GM12801 (cell line): ENCODE measurements around the gene PDZD4.

Experiments
- TF ChIP-seq, protein P1 (sequence below): IDR thresholded peaks from one replicate; pipeline ENCODE4 v1.5.1; 2011; ENCODE audit warnings: control low read depth; ENCODE audit not compliant: insufficient read length; ENCODE audit errors: extremely low read depth

PDZD4 gene

DNA sequence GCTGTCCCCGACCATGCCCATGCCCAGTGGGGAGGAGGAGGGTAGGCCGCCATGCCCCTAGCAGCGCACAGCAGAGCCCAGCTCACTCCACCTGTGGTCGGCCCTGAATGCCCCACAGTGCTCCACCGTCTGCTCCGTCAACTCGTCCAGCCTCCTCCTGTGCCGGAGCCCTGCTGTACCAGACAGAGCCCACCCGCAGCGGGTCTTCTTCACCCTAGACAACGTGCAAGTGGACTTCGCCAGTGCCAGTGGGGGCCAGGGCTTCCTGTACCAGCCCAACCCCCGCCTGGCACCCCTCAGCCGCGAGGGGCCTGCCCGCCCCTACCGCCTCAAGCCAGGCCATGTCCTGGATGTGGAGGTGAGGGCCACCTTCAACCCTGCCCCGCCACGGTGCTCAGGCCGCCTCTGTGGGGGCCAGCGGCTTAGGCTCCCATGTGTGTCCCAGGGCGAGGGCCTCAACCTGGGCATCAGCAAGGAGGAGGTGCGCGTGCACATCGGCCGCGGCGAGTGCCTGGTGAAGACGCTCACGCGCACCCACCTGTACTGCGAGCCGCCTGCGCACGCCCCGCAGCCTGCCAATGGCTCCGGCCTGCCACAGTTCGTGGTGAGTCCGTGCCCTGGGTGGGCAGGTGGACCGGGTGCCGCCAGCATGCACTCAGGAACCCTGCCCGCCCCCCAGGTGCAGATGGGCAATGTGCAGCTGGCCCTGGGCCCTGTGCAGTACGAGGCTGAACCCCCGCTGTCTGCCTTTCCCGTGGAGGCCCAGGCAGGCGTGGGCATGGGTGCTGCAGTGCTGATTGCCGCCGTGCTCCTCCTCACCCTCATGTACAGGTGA, 56.4 kb downstream of the PDZD4 start:
- TF ChIP-seq, protein P1, sequence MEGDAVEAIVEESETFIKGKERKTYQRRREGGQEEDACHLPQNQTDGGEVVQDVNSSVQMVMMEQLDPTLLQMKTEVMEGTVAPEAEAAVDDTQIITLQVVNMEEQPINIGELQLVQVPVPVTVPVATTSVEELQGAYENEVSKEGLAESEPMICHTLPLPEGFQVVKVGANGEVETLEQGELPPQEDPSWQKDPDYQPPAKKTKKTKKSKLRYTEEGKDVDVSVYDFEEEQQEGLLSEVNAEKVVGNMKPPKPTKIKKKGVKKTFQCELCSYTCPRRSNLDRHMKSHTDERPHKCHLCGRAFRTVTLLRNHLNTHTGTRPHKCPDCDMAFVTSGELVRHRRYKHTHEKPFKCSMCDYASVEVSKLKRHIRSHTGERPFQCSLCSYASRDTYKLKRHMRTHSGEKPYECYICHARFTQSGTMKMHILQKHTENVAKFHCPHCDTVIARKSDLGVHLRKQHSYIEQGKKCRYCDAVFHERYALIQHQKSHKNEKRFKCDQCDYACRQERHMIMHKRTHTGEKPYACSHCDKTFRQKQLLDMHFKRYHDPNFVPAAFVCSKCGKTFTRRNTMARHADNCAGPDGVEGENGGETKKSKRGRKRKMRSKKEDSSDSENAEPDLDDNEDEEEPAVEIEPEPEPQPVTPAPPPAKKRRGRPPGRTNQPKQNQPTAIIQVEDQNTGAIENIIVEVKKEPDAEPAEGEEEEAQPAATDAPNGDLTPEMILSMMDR, result no peak

DNA sequence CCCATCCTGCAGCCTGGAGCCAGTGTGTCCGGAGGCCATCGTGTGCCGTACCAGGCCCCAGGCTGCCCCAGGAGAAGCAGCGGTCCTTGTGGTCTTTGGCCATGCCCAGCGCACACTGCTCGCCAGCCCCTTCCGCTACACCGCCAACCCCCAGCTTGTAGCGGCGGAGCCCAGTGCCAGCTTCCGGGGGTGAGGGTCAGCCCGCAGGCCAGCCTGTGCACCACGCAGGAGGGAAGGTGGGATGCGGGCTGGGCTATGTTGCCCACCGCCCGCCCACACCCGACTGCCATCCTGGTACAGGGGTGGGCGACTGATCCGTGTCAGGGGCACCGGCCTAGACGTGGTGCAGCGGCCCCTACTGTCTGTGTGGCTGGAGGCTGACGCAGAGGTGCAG, 57.1 kb downstream of the PDZD4 start:
- TF ChIP-seq, protein P1, result no peak

DNA sequence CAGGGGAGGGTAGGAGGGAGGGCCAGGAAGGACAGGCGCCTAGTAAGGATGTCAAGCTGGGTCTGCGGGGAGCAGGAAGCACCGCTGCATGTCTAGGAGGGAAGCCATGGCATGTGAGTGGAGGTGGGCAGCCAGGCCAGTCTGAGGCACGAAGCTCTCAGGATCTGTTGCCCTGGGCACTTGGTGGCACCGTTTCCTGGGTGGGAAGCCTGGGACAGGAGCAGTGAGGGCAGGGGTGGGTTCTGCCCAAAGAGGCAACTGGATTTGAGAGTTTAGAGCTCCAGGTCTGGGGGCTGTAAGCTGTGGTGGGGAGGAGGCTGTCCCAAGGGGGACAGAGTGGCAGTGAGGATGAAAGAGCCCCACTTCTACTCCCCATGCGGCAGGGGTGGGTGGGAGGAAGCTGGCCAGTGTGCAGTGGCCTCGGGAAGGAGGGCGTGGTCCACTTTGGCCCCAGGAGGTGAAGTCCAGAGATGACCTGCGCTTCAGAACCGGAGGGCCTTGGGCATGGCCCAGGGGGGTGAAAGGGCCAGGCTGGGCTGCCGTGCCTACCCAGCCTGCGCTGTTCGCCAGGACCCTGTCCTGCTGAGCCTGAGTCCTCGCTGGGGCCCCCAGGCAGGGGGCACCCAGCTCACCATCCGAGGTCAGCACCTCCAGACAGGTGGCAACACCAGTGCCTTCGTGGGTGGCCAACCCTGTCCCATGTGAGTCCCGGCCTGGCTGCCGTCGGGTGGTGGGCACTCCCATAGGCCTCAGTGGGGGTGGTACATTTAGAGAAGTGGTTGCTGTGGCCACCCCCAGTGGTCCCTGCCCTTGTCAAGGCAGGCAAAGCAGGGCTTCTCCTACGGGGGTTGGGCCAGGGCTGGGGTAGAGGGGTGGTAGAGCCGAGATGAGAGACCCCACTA, 57.8 kb downstream of the PDZD4 start:
- TF ChIP-seq, protein P1, result no peak

DNA sequence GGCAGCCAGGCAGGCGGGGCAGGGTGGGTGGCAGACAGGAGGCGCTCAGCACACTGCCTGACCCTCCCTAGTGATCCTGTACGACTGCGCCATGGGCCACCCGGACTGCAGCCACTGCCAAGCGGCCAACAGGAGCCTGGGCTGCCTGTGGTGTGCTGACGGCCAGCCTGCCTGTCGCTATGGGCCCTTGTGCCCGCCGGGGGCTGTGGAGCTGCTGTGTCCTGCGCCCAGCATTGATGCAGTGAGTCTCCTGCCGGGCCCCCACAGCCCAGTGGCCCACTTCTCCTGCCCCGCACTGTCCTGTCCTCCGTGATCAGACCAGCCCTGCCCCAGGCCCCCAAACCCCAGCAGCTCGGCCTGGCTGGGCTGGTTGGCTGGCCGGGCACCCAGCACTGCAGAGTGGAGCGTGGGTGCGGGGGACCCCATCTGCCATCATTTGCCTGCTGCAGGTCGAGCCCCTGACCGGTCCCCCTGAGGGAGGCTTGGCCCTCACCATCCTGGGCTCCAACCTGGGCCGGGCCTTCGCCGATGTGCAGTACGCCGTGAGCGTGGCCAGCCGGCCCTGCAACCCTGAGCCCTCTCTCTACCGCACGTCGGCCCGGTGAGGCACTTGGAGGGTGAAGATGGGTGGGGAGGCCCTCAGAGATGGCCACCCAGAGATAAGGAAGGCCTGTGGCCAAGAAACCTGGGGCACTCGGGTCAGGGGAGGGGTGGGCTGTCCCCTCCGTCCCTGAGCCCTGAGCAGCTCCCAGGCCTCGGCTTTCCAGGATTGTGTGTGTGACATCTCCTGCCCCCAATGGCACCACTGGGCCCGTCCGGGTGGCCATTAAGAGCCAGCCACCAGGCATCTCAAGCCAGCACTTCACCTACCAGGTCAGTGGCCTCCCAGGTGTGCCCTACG, 58.7 kb downstream of the PDZD4 start:
- TF ChIP-seq, protein P1, result no peak

DNA sequence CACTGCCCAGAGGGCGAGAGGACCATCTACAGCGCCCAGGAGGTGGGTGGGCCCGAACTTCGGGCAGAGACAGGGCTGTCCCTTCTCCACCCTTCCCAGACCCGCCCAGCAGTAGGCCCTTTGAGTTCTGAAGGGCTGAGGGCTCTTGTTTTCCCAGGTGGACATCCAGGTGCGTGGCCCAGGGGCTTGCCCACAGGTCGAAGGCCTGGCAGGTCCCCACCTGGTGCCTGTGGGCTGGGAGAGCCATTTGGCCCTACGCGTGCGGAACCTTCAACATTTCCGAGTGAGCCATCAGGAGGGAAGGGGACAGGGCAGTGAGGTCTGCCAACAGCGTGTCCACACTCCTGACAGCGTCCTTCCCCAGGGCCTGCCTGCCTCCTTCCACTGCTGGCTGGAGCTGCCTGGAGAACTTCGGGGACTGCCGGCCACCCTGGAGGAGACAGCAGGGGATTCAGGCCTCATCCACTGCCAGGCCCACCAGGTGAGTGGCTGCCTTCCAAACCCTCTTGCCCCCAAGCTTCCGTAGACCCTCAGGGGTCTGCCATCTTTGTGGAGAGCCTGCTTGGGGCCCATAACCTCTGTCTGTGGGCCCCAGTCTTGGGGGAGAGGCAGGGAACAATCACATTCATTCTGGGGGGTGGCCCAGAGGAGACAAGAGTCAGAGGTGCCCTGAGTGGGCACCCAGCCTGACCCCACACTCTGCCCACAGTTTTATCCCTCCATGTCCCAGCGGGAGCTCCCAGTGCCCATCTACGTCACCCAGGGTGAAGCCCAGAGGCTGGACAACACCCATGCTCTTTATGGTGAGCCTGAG, 59.5 kb downstream of the PDZD4 start:
- TF ChIP-seq, protein P1, result no peak

DNA sequence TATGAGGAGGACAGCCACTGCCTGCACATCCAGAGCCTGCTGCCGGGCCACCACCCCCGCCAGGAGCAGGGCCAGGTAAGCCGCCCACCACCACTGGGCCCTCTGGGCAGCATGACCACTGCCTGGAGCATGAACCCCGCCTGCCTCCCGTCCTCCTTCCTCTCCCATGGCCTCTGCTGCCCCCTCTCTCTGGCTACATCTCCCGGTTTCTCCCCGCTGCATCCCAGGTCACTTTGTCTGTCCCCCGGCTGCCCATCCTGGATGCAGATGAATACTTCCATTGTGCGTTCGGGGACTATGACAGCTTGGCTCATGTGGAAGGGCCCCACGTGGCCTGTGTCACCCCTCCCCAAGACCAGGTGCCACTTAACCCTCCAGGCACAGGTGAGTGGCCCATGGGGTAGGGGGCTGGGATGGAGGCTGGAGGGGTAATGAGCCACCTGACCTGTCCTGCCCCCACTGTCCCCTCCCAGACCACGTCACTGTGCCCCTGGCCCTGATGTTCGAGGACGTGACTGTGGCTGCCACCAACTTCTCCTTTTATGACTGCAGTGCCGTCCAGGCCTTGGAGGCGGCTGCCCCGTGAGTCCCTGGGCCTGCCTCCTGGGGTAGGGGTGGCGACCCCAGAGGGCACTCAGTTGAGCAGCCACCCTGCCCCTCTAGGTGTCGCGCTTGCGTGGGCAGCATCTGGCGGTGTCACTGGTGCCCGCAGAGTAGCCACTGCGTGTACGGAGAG, 60.3 kb downstream of the PDZD4 start:
- TF ChIP-seq, protein P1, result no peak
